Stimulated activated CD8-positive, alpha-beta memory T cell treated with anti-CD3 and anti-CD28 coated beads, Interleukin-2, amount 100 ng/mL, for 1 hour (primary cell): ENCODE data around the gene DCTN2.
"Not testable (repeated sequence)": the region's sequence is repeated elsewhere in the genome, so short reads cannot be mapped to it uniquely, and the experiment has no call there.

ENCODE experiments used
- DNase-seq, 2 donors: peaks; one replicate each; pipeline ENCODE4 v3.0.0-alpha.2; 2020; ENCODE audit warnings: low read depth in 2 of 2

DCTN2 gene

GRCh38 chr12:57515934-57516541 is 31.0 kb downstream of the DCTN2 start:
- no peak for DNase-seq

GRCh38 chr12:57515408-57515933 is 31.5 kb downstream of the DCTN2 start:
- no peak for DNase-seq

- DNase-seq = no peak
These were observed 32.1 kb downstream of the DCTN2 start for GRCh38 chr12:57514720-57515407.

DNA sequence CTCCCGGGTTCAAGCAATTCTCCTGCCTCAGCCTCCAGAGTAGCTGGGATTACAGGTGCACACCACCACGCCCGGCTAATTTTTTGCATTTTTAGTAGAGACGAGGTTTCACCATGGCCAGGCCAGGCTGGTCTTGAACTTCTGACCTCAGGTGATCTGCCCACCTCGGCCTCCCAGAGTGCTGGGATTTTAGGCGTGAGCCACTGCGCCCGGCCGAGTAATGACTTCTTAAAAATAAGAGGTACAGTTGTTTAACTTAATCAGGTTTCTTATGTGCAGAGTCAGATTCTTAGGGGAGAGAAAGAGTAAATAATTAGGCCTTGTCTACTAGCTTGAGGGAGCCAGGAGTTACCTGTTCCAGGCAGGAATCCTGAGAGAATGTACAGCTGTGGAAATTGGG is 32.7 kb downstream of the DCTN2 start:
- DNase-seq = not testable (repeated sequence)

DNA sequence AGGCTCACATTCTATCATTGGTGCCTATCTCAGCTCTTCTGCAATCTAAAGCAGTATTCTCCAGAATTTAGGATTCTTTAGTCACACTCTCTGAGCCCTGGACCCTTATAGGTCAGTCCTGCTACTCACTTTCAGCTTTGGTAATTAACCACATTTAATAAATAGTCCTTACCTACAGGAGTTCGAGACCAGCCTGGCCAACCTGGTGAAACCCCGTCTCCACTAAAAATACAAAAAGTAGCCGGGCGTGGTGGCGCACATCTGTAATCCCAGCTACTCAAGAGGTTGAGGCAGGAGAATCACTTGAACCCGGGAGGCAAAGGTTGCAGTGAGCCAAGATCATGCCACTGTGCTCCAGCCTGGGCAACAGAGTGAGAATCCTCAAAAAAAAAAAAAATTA is 33.3 kb downstream of the DCTN2 start:
- not testable (repeated sequence) for DNase-seq

DNA sequence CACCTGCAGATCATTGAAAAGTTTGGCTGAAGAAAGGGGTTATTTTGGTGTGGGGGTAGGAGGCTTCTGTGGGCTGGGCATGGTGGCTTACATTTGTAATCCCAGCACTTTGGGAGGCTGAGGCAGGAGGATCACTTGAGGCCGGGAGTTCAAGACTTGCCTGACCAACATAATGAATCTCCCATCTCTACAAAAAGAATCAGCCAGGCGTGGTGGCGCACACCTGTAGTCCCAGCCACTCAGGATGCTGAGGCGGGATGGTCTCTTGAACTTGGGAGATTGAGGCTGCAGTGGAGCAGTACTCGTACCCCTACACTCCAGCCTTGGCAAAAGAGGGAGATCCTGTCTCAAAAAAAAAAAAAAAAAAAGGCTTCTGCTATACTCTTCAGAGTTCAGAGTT is 33.7 kb downstream of the DCTN2 start:
- no peak for DNase-seq

- DNase-seq = no peak
These were observed 34.3 kb downstream of the DCTN2 start for GRCh38 chr12:57512665-57513064.

- DNase-seq = no peak
These were observed 35.2 kb downstream of the DCTN2 start for GRCh38 chr12:57511588-57512325.

GRCh38 chr12:57511161-57511560 is 35.8 kb downstream of the DCTN2 start:
- no peak for DNase-seq

DNA sequence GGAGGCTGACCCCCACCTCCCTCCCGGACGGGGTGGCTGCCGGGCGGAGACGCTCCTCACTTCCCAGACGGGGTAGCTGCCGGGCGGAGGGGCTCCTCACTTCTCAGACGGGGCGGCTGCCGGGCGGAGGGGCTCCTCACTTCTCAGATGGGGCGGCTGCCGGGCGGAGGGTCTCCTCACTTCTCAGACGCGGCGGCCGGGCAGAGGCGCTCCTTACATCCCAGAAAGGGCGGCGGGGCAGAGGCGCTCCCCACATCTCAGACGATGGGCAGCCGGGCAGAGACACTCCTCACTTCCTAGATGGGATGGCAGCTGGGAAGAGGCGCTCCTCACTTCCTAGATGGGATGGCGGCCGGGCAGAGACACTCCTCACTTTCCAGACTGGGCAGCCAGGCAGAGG is 39.2 kb downstream of the DCTN2 start:
- not testable (repeated sequence) for DNase-seq

DNA sequence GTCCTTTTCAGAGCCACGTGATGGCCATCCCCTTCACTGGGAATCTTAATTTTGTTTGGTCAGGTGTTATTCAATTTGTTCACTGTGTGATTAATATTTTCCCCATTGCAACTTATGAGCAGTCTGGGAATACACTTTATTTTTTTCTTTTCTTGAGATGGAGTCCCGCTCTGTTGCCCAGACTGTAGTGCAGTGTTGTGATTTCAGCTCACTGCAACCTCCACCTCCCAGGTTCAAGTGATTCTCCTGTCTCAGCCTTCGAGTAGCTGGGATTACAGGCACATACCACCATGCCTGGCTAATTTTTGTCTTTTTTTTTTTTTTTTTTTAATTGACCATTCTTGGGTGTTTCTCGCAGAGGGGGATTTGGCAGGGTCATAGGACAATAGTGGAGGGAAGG is 40.5 kb downstream of the DCTN2 start:
- not testable (repeated sequence) for DNase-seq

DNA sequence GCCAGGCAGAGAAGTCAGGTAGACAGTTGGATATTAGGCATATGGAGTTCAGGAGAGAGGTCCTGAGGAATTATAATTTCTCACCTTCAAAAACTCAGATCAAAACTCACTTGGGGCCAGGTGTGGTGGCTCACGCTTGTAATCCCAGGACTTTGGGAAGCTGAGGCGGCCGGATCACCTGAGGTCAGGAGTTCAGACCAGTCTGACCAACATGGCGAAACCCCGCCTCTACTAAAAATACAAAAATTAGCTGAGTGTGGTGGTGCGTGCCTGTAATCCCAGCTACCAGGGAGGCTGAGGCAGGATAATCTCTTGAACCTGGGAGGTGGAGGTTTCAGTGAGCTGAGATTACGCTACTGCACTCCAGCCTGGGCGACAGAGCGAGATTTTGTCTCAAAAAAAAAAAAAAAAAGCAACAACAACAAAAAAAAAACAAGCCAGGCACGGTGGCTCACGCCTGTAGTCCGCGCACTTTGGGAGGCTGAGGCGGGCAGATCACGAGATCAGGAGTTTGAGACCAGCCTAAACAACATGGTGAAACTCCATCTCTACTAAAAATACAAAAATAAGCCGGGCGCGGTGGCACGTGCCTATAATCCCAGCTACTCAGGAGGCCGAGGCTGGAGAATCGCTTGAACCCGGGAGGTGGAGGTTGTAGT is 44.6 kb downstream of the DCTN2 start:
- DNase-seq = not testable (repeated sequence)

GRCh38 chr12:57500213-57500612 is 46.8 kb downstream of the DCTN2 start:
- no peak for DNase-seq

GRCh38 chr12:57498571-57498970 is 48.4 kb downstream of the DCTN2 start:
- DNase-seq = no peak

- no peak for DNase-seq
These were observed 48.9 kb downstream of the DCTN2 start for GRCh38 chr12:57498132-57498502.

GRCh38 chr12:57497223-57498131 is 49.5 kb downstream of the DCTN2 start:
- no peak for DNase-seq

- DNase-seq = no peak
These were observed 50.2 kb downstream of the DCTN2 start for GRCh38 chr12:57496822-57497221.

DNA sequence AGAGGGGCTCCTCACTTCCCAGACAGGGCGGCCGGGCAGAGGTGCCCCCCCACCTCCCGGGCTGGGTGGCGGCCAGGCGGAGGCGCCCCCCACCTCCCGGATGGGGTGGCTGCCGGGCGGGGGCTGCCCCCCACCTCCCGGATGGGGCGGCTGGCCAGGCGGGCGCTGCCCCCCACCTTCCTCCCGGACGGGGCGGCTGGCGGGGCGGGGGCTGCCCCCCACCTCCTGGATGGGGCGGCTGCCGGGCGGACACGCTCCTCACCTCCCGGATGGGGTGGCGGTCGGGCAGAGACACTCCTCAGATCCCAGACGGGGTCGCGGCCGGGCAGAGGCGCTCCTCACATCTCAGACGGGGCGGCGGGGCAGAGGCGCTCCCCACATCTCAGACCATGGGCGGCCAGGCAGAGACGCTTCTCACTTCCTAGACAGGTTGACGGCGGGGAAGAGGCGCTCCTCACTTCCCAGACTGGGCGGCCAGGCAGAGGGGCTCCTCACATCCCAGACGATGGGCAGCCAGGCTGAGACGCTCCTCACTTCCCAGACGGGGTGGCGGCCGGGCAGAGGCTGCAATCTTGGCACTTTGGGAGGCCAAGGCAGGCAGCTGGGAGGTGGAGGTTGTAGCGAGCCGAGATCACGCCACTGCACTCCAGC is 51.8 kb downstream of the DCTN2 start:
- not testable (repeated sequence) for DNase-seq

- no peak for DNase-seq
These were observed 55.4 kb downstream of the DCTN2 start for GRCh38 chr12:57491393-57492280.

DNA sequence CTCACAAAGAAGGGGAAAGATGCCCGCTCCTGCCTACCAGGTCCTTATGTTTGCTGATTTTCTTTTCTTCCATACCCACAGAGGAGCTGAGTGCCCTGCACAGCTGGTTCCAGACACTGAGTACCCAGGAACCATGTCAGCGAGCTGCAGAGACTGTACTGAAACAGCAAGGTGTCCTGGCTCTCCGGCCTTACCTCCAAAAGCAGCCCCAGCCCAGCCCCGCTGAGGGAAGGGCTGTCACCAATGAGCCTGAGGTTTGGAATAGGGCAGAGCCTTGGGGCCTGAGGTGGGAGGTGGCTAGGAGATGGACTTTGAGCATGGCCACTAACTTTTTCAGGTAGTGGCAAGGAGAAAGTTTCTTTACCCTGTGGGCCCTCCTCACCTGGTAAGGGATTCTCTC is 56.9 kb downstream of the DCTN2 start:
- DNase-seq = no peak
